NT2/D1 (cell line): ENCODE measurements around the gene FAM167B.

Source experiments
- YY1 ChIP-seq: IDR thresholded peaks from 2 replicates; pipeline ENCODE4 v1.6.1; 2011; ENCODE audit not compliant: insufficient read length, insufficient read depth
- ZNF274 ChIP-seq: IDR thresholded peaks from 2 replicates; pipeline ENCODE4 v1.6.1; 2011; ENCODE audit warnings: mild to moderate bottlenecking, low read depth, low read length

GRCh38 chr1:32246888-32247273, at the start of gene FAM167B:
- TF ChIP-seq YY1 = no peak
- TF ChIP-seq ZNF274 = no peak
